Panc1 (cell line): ENCODE measurements around the gene SPPL2A.

Source experiments
- CTCF ChIP-seq: fragments of 450-650 bp; IDR thresholded peaks from 2 replicates; pipeline ENCODE4 v1.5.1; 2017; ENCODE audit warnings: mild to moderate bottlenecking
- SIN3A ChIP-seq: IDR thresholded peaks from 2 replicates; pipeline ENCODE4 v1.6.1; 2012; ENCODE audit warnings: low read depth, mild to moderate bottlenecking, low read length, moderate library complexity, borderline replicate concordance; ENCODE audit not compliant: insufficient read depth

GRCh38 chr15:50718700-50719125 is 46.8 kb downstream of the SPPL2A start:
- TF ChIP-seq CTCF (no peak), SIN3A (no peak)
